T-cell (primary cell): ENCODE measurements around the gene EEFSEC. TPM values are rescaled to one million over a fixed set of nuclear protein-coding genes. Genes with fewer than 3 reads are reported as not detected.

Source experiments
- ATAC-seq, 4 experiments: fragments of 200-7000 bp in 3 of 4; fragments of 150-1000 bp in 1 of 4; cut with Tn5 transposase; replicated peaks in 1 of 4; 1 replicate in 3 of 4; 2 replicates in 1 of 4; pipeline ENCODE4 v1.10.0; 2021; ENCODE audit warnings: moderate library complexity in 3 of 4, mild to moderate bottlenecking in 2 of 4, moderate number of reproducible peaks in 1 of 4
- CTCF ChIA-PET, 2 donors: fragments of 300-600 bp; sonication (Branson Sonifier 250); formaldehyde crosslinking; loops; one replicate each; lab custom pipeline; 2022; ENCODE audit warnings: antibody characterized with exemption in 2 of 2; lab: Charles Lee
- POLR2A ChIA-PET, 2 donors: fragments of 300-600 bp; sonication (Branson Sonifier 250); formaldehyde crosslinking; loops; one replicate each; lab custom pipeline; 2022; ENCODE audit warnings: antibody characterized with exemption in 2 of 2; lab: Charles Lee
- DNase-seq, 35 experiments: peaks; one replicate each; pipeline versions ENCODE4 v3.0.0 to v3.0.0-alpha.2; 2013 to 2023
- H3K27ac ChIP-seq: one replicate; pipeline ENCODE4 v1.5.1; 2013; ENCODE audit warnings: low read length
- H3K27me3 ChIP-seq, 2 experiments: replicated peaks in 1 of 2; 1 replicate in 1 of 2; 2 replicates in 1 of 2; pipeline versions ENCODE4 v1.6.1 to v1.7.0; 2013; ENCODE audit warnings: low read length in 1 of 2, mixed read lengths in 1 of 2; ENCODE audit not compliant: control insufficient read depth in 2 of 2, insufficient read depth in 2 of 2; ENCODE audit errors: extremely low read depth in 1 of 2
- H3K36me3 ChIP-seq, 2 donors: 1 replicate in 1 of 2; 2 replicates in 1 of 2; pipeline versions ENCODE4 v1.6.1 to v1.7.0; 2013; ENCODE audit warnings: low read length in 1 of 2; ENCODE audit not compliant: control insufficient read depth in 2 of 2, insufficient read depth in 1 of 2; ENCODE audit errors: extremely low read depth in 1 of 2
- H3K4me1 ChIP-seq, 2 experiments: 1 replicate in 1 of 2; 2 replicates in 1 of 2; pipeline versions ENCODE4 v1.6.1 to v1.7.0; 2013; ENCODE audit warnings: low read length in 2 of 2, mixed read lengths in 1 of 2; ENCODE audit not compliant: insufficient read depth in 2 of 2, control insufficient read depth in 1 of 2; ENCODE audit errors: extremely low read depth in 1 of 2
- H3K4me3 ChIP-seq, 2 donors: 1 replicate in 1 of 2; 2 replicates in 1 of 2; pipeline versions ENCODE4 v1.5.1 to v1.7.0; 2013; ENCODE audit warnings: mild to moderate bottlenecking in 2 of 2, low read length in 1 of 2, moderate library complexity in 1 of 2; ENCODE audit not compliant: control insufficient read depth in 1 of 2; ENCODE audit errors: extremely low read depth in 1 of 2
- H3K9me3 ChIP-seq: 2 replicates; pipeline ENCODE4 v1.7.0; 2013
- H3K27ac Mint-ChIP-seq, 2 donors: one replicate each; pipeline ENCODE4 v1.8.0; 2020 to 2021; ENCODE audit warnings: mild to moderate bottlenecking in 2 of 2, mixed read lengths in 2 of 2
- H3K27me3 Mint-ChIP-seq, 2 donors: one replicate each; pipeline ENCODE4 v1.8.0; 2021 to 2022; ENCODE audit warnings: mixed read lengths in 2 of 2
- H3K36me3 Mint-ChIP-seq: one replicate; pipeline ENCODE4 v1.8.0; 2021; ENCODE audit warnings: mixed read lengths
- H3K4me1 Mint-ChIP-seq, 3 donors: one replicate each; pipeline ENCODE4 v1.8.0; 2020 to 2022; ENCODE audit warnings: mixed read lengths in 3 of 3, mild to moderate bottlenecking in 1 of 3
- H3K4me3 Mint-ChIP-seq, 3 donors: one replicate each; pipeline ENCODE4 v1.8.0; 2020 to 2022; ENCODE audit warnings: mild to moderate bottlenecking in 3 of 3, mixed read lengths in 3 of 3, moderate library complexity in 3 of 3
- H3K9me3 Mint-ChIP-seq, 3 donors: one replicate each; pipeline ENCODE4 v1.8.0; 2020 to 2022; ENCODE audit warnings: mixed read lengths in 3 of 3
- WGBS: methylation state at CpG from one replicate; pipeline ENCODE4 v1.1.5; 2013; ENCODE audit warnings: missing lambda C conversion rate; ENCODE audit not compliant: insufficient coverage; 5-methylcytosine and 5-hydroxymethylcytosine counted together
- total RNA-seq, 35 experiments: library from RNA in 6 of 35; stranded (reverse) in 6 of 35; fragments of 120-200 nt in 1 of 35; gene quantifications; one replicate each; pipeline versions ENCODE4 v1.2.1 to v1.2.4 and lab custom pipeline; 2013 to 2026

The EEFSEC gene
- total RNA-seq, 5 donors from 2014 or later (not counting 1 experiment from before 2014, with no cell fraction given): 15.9 to 21.1 (median 19.1) TPM

DNA sequence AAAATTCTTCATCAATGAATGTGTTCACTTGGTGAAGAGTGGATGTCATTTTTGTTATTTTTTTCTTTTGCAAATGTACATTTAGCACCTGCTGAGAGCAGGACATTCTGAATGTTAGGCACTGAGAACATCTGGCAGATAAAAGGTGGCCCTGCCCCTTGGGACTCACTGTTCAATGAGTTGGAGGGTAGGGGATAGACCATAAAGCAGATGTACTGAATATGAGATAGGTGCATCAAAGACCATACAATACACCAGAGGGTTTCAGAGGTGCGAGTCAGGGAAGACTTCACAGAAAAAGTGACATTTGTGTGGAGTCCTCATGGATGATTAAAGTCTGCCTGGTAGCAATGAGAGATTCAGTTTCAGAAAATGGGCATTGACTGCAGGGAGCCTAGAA lies 34.2 kb downstream of the EEFSEC start:
- peaks cover 25 to 41% (median 29%) of the 10 kb centered on the region in 3 donors for H3K4me1 Mint-ChIP-seq
- CTCF ChIA-PET: no interaction called here

GRCh38 chr3:128188326-128188725 lies 35.0 kb downstream of the EEFSEC start:
- Mint-ChIP-seq H3K27ac (no peak overlapping the region), H3K36me3 (peaks cover 25% of the 10 kb centered on the region), H3K4me3 (no peak overlapping the region), H3K4me1 (peaks cover 20 to 39% (median 22%) of the 10 kb centered on the region in 3 donors), H3K27me3 (no peaks in the 10 kb centered on the region), H3K9me3 (no peaks in the 10 kb centered on the region)
- Histone ChIP-seq H3K27ac (no peak overlapping the region), H3K27me3 (no peaks in the 10 kb centered on the region), H3K4me3 (no peak overlapping the region), H3K36me3 (no peaks in the 10 kb centered on the region), H3K9me3 (no peaks in the 10 kb centered on the region), H3K4me1 (no peaks in the 10 kb centered on the region)
- no peak for DNase-seq
- POLR2A ChIA-PET: no interaction called here
- 100% methylated on average over 2 of the region's 4 CpGs for WGBS
- CTCF ChIA-PET: no interaction called here
- no peak for ATAC-seq

More for the DNA sequence above, 34.2 kb downstream of the EEFSEC start:
- H3K4me3 Mint-ChIP-seq: no peak overlapping the region
- H3K4me3 ChIP-seq: no peak overlapping the region
- peaks cover 25% of the 10 kb centered on the region for H3K36me3 Mint-ChIP-seq
- H3K4me1 ChIP-seq: peaks cover 0 to 2% of the 10 kb centered on the region in 2 experiments
- H3K36me3 ChIP-seq: no peaks in the 10 kb centered on the region
- H3K27ac ChIP-seq: no peak overlapping the region
- H3K9me3 ChIP-seq: no peaks in the 10 kb centered on the region
- H3K27me3 ChIP-seq: no peaks in the 10 kb centered on the region
- H3K27me3 Mint-ChIP-seq: no peaks in the 10 kb centered on the region
- POLR2A ChIA-PET: no interaction called here
- H3K27ac Mint-ChIP-seq: no peak overlapping the region
- no peaks in the 10 kb centered on the region for H3K9me3 Mint-ChIP-seq
- DNase-seq (no peak), ATAC-seq (no peak)
- WGBS: no CpG with 5 or more reads among the region's 1 CpG

DNA sequence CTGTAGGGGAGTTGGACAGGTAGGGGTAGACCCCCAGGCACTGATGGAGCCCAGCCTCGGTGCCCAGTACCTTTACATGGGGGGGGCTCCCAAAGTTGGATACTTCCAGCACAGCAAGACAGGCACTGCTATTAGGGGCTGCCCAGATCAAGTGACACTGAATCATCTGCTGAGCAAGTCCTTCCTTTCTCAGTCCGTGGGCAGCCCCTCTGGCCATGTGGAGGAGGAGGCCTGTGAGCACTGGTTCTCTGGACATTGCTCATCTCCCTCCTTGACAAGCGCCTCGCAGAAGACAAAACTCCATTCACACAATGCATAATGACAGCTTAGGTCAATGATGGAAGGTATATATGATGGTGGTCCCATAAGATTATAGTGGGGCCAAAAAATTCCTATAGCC lies 35.7 kb downstream of the EEFSEC start:
- Mint-ChIP-seq H3K36me3 (peaks cover 19% of the 10 kb centered on the region), H3K4me3 (no peak overlapping the region), H3K4me1 (peaks cover 18 to 34% (median 19%) of the 10 kb centered on the region in 3 donors), H3K9me3 (no peaks in the 10 kb centered on the region), H3K27me3 (no peaks in the 10 kb centered on the region), H3K27ac (no peak overlapping the region)
- Histone ChIP-seq H3K27ac (no peak overlapping the region), H3K27me3 (no peaks in the 10 kb centered on the region), H3K36me3 (peaks cover 0 to 3% of the 10 kb centered on the region in 2 donors), H3K4me3 (no peak overlapping the region), H3K4me1 (no peaks in the 10 kb centered on the region), H3K9me3 (no peaks in the 10 kb centered on the region)
- CTCF ChIA-PET: no interaction called here
- WGBS: 80% methylated on average over 1 of the region's 4 CpGs
- ATAC-seq (no peak), DNase-seq (no peak)
- POLR2A ChIA-PET: no interaction called here

GRCh38 chr3:128190501-128190900 lies 37.2 kb downstream of the EEFSEC start:
- ChIA-PET CTCF (no interaction called here), POLR2A (no interaction called here)
- no peak for DNase-seq
- H3K27ac ChIP-seq: no peak overlapping the region
- no peak for ATAC-seq
- peaks cover 0 to 3% of the 10 kb centered on the region in 2 donors for H3K36me3 ChIP-seq
- WGBS: no CpG with 5 or more reads among the region's 1 CpG
- no peak overlapping the region for H3K4me3 Mint-ChIP-seq
- H3K9me3 Mint-ChIP-seq: no peaks in the 10 kb centered on the region
- peaks cover 9% of the 10 kb centered on the region for H3K36me3 Mint-ChIP-seq
- H3K4me1 Mint-ChIP-seq: peaks cover 17 to 33% (median 18%) of the 10 kb centered on the region in 3 donors
- no peaks in the 10 kb centered on the region for H3K27me3 Mint-ChIP-seq
- no peak overlapping the region for H3K4me3 ChIP-seq
- no peaks in the 10 kb centered on the region for H3K4me1 ChIP-seq
- no peak overlapping the region for H3K27ac Mint-ChIP-seq
- no peaks in the 10 kb centered on the region for H3K9me3 ChIP-seq
- no peaks in the 10 kb centered on the region for H3K27me3 ChIP-seq

DNA sequence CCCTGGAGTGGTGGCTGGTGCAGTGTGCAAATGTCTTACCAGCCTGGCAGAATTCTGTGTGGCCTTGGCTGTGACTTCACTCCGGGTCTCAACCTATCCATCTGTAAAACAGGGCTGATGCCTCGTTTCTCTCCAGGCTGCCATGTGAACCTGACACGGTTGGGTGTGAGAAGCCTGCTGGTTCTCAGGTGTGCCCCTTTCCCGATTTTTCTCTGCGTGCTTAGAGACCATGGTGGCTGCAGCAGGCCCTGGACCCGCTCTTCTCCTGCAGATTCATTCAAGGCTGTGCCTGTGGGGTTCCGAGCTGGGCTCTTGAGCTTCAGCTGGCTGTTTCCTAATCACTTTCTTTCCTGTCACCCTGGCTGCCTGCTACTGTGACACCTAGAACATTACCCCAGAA lies 38.9 kb downstream of the EEFSEC start:
- ChIA-PET POLR2A (no interaction called here), CTCF (no interaction called here)
- H3K27ac ChIP-seq: no peak overlapping the region
- H3K9me3 ChIP-seq: no peaks in the 10 kb centered on the region
- 98% methylated on average over 7 of the region's 7 CpGs for WGBS
- H3K4me1 Mint-ChIP-seq: peaks cover 11 to 21% (median 13%) of the 10 kb centered on the region in 3 donors
- H3K4me1 ChIP-seq: no peaks in the 10 kb centered on the region
- ATAC-seq: no peak
- no peak overlapping the region for H3K4me3 Mint-ChIP-seq
- H3K36me3 ChIP-seq: peaks cover 0 to 3% of the 10 kb centered on the region in 2 donors
- H3K27me3 ChIP-seq: no peaks in the 10 kb centered on the region
- H3K36me3 Mint-ChIP-seq: peaks cover 11% of the 10 kb centered on the region
- no peak for DNase-seq
- no peaks in the 10 kb centered on the region for H3K27me3 Mint-ChIP-seq
- no peaks in the 10 kb centered on the region for H3K9me3 Mint-ChIP-seq
- no peak overlapping the region for H3K4me3 ChIP-seq
- H3K27ac Mint-ChIP-seq: no peak overlapping the region

GRCh38 chr3:128193168-128193567 lies 39.9 kb downstream of the EEFSEC start:
- Histone ChIP-seq H3K4me3 (no peak overlapping the region), H3K36me3 (peaks cover 0 to 3% of the 10 kb centered on the region in 2 donors), H3K9me3 (no peaks in the 10 kb centered on the region), H3K27me3 (no peaks in the 10 kb centered on the region), H3K4me1 (no peaks in the 10 kb centered on the region), H3K27ac (no peak overlapping the region)
- POLR2A ChIA-PET: no interaction called here
- 80% methylated on average over 1 of the region's 2 CpGs for WGBS
- no peak for DNase-seq
- no peak for ATAC-seq
- CTCF ChIA-PET: no interaction called here
- H3K4me1 Mint-ChIP-seq: peaks cover 5 to 18% (median 5%) of the 10 kb centered on the region in 3 donors
- peaks cover 19% of the 10 kb centered on the region for H3K36me3 Mint-ChIP-seq
- no peaks in the 10 kb centered on the region for H3K27me3 Mint-ChIP-seq
- no peaks in the 10 kb centered on the region for H3K9me3 Mint-ChIP-seq
- H3K27ac Mint-ChIP-seq: no peak overlapping the region
- no peak overlapping the region for H3K4me3 Mint-ChIP-seq

DNA sequence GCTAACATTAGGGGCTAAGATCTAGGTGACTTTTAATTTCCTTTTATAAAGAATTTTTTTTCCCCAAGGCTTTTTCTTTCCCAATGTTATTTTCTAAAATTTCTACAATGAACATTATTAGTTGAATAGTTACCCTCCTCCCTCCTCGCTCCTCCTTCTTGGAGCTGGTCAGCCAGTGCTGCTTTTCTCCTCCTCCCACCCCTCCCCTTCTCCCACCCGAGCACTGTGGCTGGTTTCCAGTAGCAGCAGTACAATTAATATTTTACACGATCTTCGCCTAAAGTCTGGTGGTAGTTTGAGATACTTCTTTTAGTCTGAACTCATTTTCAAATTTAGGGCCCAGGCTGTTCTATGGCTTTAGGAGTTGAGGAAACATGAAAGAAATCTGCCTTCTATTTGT lies 41.6 kb downstream of the EEFSEC start:
- no peak for ATAC-seq
- H3K27ac ChIP-seq: no peak overlapping the region
- H3K27me3 Mint-ChIP-seq: no peaks in the 10 kb centered on the region
- no peaks in the 10 kb centered on the region for H3K27me3 ChIP-seq
- H3K9me3 Mint-ChIP-seq: no peaks in the 10 kb centered on the region
- CTCF ChIA-PET: no interaction called here
- H3K4me1 ChIP-seq: no peaks in the 10 kb centered on the region
- H3K9me3 ChIP-seq: no peaks in the 10 kb centered on the region
- H3K4me1 Mint-ChIP-seq: peaks cover 6 to 17% (median 9%) of the 10 kb centered on the region in 3 donors
- WGBS: no CpG with 5 or more reads among the region's 4 CpGs
- DNase-seq: no peak
- H3K36me3 ChIP-seq: peaks cover 0 to 3% of the 10 kb centered on the region in 2 donors
- H3K4me3 ChIP-seq: no peak overlapping the region
- no peak overlapping the region for H3K27ac Mint-ChIP-seq
- POLR2A ChIA-PET: no interaction called here
- H3K36me3 Mint-ChIP-seq: peaks cover 23% of the 10 kb centered on the region
- H3K4me3 Mint-ChIP-seq: no peak overlapping the region
